K562 treated with DMSO at 1 percent for 48 hours (cell line): ENCODE results near the gene PBX4. TPM values are rescaled to one million over a fixed set of nuclear protein-coding genes. Genes with fewer than 3 reads are reported as not detected.

ENCODE experiments used
- total RNA-seq: library from RNA; unstranded; fragments of 300-600 nt; gene quantifications from 2 replicates; pipeline ENCODE4 v1.2.3, GENCODE V29; 2022; ENCODE audit warnings: low replicate concordance; ENCODE audit errors: extremely low read depth

The PBX4 gene
- not detected in 2 replicates for total RNA-seq

GRCh38 chr19:19618219-19619051 lies at the start of gene PBX4:
TSS of gene PBX4 (minus strand) at chr19:19618687. CDS start at chr19:19618629, 58 bp downstream.

DNA sequence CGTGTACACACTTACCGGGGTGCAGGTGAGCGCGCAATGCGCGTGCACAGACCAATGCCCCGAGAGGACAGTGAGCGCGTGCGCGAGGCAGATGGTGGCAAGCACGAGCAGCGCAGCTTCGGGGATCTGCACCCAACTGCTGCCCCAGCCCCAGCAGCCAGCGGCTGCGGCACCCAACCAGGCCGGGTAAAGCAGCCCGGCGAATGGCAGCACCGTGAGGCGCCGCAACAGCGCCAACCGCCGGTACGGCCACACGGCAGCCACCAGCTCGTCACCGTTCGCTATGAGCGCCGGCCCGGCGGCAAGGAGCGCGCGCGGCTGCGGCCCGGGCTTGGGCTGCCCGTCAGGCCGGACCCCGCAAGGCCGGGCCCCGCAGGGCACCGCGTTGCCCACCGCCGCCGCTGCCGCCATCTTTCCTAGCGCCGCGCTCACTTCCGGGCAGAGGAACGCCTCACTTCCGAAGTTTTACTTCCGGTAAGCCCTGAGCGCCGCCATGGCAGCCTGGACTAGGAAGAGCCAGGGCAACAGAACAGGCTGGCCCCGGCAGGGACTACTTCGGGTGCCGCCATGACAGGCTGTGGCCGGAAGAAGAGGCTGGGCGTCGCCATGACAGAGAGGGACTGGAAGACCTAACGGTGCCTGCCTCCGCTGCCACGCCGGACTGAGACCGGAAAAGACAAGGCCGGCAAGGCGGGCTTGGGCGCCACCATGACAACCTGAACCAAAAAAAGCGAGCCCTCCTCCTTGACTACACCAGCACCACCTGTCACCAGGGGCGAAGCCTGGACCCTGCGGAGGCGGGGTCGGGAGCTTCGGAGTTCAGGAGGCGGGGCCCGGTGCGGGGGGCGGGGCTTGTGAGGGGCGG lies 45.0 kb upstream of the PBX4 start, which contains the start of gene ATP13A1:
Gene ATP13A1 (minus strand): TSS at position 421 of the 865 bp plus-strand sequence. CDS start 10 bp downstream, at position 411.

DNA sequence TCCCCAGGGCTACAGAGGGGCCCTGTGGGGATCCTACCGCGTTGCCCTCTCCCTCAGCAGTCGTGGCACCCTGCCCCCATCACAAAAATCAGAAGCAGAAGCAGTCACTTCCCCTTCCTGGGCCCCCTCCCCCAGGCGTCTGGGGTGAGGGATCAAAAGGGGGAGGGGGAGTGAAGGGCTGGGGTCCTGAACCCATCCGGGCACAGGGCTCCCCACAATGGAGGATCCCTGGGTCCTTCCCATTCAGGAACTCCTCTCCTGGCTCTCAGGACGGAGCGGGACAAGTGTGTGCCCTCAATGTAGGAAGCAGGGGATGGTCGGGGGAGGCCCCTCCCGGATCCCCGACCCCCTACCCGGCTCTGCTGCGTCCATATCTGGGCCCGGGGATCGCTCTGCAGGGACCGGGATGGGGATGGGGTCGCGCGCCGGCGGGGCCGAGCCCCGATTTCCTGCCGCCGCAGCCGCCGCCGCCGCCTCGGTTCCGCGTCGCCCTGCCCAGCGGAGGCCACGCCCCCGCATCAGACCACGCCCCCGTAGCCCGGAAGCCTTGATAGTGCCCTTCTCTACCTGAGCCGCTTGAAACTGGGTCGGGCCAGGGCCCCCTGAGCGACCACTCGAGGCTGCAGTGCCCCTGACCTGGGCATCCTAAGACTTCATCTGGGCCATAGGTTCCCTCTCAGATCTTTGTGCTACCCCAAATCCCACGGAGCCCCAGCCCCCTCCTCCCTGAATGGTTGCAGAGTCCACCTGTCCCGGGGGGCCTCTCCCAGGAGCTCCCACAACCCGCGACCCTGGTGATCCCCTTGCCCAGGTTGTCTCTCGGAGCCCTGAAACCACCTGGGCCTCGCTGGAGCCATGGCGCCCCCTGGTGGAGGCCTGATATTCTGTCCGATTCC lies 24.9 kb upstream of the PBX4 start, which contains the start of gene GMIP:
Gene GMIP (minus strand): TSS at position 500 of the 896 bp plus-strand sequence. CDS start 128 bp downstream, at position 372.

DNA sequence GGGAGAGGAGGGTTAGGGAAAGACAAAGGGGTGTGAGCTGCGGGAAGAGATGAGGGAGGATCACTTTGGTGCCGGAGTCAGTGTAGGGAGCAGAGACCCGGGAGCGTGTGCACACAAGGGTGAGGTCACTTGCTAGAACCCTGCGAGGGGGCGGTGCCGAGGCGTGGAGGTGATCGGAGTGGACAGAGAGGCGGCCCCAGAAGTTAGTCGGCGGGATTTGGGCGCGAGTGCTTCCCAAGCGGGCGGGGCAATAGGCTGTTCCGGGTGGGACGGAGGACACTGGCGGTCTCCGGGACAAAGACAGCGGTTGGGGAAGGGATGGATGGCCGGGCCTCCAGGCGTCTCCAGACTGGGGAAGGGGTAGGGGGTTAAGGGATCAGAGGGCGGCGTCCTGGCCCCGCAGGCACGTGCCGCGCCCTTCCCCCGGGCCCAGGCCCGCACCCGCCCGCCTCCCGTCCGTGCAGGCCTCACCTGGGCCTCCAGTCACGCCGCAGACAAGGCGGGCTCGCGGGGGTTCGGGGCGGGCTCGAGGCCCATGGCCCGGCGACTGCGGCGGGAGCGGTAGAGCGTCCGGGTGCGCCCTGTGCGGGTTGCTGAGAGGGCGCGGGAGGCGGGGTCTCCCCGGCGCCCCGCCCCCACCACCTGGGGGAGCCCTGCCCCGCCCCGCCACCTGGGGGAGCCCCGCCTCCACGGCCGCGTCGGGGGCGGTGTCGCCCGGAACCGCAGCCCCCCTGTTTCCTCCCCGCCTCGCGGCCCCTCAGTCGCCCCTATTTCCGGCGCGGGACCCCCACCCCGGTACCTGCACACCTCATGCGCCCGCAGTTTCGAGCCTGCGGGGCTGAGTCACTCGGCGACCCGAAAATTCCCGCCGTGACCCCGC lies 9.4 kb upstream of the PBX4 start, which contains the start of gene LPAR2:
Gene LPAR2 (minus strand): TSS at position 600 of the 880 bp plus-strand sequence. CDS start 945 bp downstream, outside the sequence.

DNA sequence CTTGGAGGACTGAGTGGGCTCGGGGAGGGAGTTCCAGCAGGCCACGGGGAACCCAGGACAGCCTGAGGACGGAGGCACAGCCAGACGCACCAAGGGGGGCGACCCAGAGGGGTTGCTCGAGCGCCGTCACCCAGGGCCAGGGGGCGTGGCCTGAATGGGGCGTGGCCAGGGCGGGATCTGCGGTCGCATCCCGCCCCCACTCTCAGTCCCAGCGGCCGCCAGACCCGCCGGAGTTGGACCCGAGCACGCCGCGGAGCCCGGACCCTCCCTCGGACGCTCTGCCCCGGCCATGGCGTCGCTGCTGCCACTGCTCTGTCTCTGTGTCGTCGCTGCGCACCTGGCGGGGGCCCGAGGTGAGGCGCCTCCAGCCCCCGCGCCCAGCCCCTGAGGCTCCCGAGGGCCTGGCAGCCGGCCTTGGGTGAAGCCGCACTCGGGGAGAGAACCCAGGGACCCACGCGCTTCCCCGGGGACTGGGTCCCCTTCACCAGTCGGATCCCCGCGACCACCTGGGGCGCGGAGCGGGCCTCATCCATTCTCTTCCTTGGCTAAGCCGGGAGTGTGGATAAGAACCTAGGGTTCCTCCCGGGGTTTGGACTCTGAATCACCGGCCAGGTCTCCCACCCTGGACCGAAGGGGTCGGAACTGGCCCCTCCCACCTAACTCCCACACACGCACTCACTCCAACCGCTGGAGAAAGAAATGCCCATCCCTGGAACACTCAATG lies 80.3 kb downstream of the PBX4 start, which contains the start of gene CILP2:
Gene CILP2 (plus strand): TSS at position 205 of the 724 bp plus-strand sequence. CDS start 85 bp downstream, at position 290.

DNA sequence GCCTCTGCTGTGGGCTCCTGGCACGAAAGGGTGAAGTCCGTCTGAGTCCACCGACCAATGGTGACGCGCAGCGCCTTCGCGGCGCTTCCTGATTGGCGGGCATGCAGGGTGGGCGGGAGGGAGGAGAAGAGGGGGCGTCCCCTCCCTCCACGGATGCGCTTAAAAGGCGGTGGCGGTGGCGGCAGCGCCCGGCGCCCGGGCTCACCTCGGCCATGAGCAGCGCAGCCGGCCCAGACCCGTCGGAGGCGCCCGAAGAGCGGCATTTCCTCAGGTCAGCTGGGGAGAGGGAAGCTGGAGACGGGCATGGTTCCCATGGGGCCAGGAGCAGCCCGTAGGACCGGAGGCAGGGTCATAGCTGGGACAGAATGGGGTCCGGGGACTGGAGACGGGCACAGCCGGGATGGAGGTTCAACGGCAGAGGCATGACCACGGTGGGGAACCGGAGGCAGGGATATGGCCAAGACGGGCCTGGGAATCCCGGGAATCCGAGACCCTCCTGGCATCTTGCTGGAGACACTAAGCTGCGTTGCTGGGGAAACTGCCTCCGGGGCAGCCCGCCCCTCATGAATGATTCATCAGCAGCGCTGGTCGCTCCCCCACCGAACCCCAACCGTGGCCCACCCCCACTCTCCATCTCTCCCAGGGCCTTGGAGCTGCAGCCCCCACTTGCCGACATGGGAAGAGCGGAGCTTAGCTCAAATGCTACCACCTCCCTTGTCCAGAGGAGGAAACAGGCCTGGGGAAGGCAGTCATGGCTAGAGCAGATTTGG lies 89.6 kb downstream of the PBX4 start, which contains the start of gene YJEFN3:
Gene YJEFN3 (plus strand): TSS at position 191 of the 770 bp plus-strand sequence. CDS start 22 bp downstream, at position 213.

DNA sequence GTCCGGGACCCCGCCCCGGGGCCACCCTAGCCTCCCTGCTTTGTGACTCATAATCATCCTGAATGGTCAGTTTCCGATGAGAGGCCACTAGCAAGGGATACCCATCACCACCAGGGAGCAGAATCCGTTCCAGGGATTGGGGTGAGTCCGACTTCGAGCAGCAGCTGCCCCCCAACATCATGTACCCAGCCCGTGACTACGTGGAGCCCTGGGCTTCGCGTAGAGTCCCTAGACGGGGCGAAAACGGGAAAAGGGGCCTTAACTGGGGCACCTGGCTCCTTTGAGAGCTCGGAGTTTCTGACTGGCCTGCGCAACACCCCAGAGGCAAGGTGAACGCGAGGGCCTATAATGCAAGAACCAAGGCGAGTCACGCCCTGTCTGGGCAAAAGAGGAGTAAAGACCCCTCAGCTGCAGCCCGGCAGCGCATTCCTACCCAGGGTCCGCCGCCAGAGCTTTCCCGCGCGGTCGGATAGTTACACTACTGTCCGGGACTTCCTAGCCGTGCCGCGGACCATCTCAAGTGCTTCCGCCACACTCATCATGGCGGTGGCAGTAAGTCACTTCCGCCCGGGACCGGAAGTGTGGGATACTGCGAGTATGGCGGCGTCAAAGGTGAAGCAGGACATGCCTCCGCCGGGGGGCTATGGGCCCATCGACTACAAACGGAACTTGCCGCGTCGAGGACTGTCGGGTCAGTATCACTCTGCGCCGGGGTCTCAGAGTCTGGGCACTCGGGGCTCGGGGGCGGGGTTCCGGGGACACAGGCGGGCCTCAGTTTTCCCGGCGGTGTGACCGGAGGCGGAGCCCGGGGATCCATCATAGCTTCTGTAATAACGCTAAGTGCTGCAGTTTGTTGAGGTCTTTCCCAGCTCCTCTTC lies 102.6 kb downstream of the PBX4 start, which contains the start of gene NDUFA13:
Gene NDUFA13 (plus strand): TSS at position 584 of the 878 bp plus-strand sequence. CDS start 14 bp downstream, at position 598.

GRCh38 chr19:19514881-19515641 lies 103.4 kb downstream of the PBX4 start, which contains the start of gene TSSK6:
TSS of gene TSSK6 (minus strand) at chr19:19515548. CDS start at chr19:19515427, 121 bp downstream.

Other genes with a start within 250 kb of the PBX4 start
- gene GATAD2A, start 213.0 kb downstream of the PBX4 start, total RNA-seq, result not detected in 2 replicates
- not detected in 2 replicates for gene TSSK6, start 103.1 kb downstream of the PBX4 start, total RNA-seq
- not detected in 2 replicates for gene NDUFA13, start 102.5 kb downstream of the PBX4 start, total RNA-seq
- not detected in 2 replicates for gene YJEFN3, start 89.8 kb downstream of the PBX4 start, total RNA-seq
- not detected in 2 replicates for gene CILP2, start 80.4 kb downstream of the PBX4 start, total RNA-seq
- not detected in 2 replicates for gene LPAR2, start 9.5 kb upstream of the PBX4 start, total RNA-seq
- gene GMIP, start 25.0 kb upstream of the PBX4 start, total RNA-seq, result not detected in 2 replicates
- 205 TPM in 1 of 2 replicates, not detected in the other for gene ATP13A1, start 45.0 kb upstream of the PBX4 start, total RNA-seq
- not detected in 2 replicates for gene ZNF101, start 50.2 kb upstream of the PBX4 start, total RNA-seq
- gene ZNF14, start 114.4 kb upstream of the PBX4 start, total RNA-seq, result not detected in 2 replicates
- gene ZNF506, start 203.1 kb upstream of the PBX4 start, total RNA-seq, result not detected in 2 replicates
- not detected in 2 replicates for gene ZNF253, start 247.2 kb upstream of the PBX4 start, total RNA-seq